Left lung (tissue), 10 donors: ENCODE results near the gene DSTN. TPM values are rescaled to one million over a fixed set of nuclear protein-coding genes. Genes with fewer than 3 reads are reported as not detected.

Experiments
- ATAC-seq: fragments of 200-7000 bp; cut with Tn5 transposase; one replicate; pipeline ENCODE4 v1.9.1; 2020; ENCODE audit warnings: moderate library complexity
- DNase-seq, 4 donors: peaks; one replicate each; pipeline ENCODE4 v3.0.0-alpha.2; 2013 to 2020
- H3K27ac ChIP-seq, 2 donors: fragments of 200-600 bp; sonication (generic) in 1 of 2; one replicate each; pipeline versions ENCODE4 v1.5.0 to v1.8.0; 2020 to 2021
- H3K27me3 ChIP-seq, 2 donors: fragments of 200-600 bp; sonication (generic) in 1 of 2; one replicate each; pipeline versions ENCODE4 v1.5.0 to v1.8.0; 2020 to 2021
- H3K36me3 ChIP-seq, 2 donors: fragments of 200-600 bp; sonication (generic) in 1 of 2; one replicate each; pipeline versions ENCODE4 v1.5.0 to v1.8.0; 2020 to 2021
- H3K4me1 ChIP-seq, 2 donors: fragments of 200-600 bp; one replicate each; pipeline ENCODE4 v1.8.0; 2021
- H3K4me3 ChIP-seq, 2 donors: fragments of 200-600 bp; sonication (generic) in 1 of 2; one replicate each; pipeline versions ENCODE4 v1.5.0 to v1.8.0; 2020 to 2021; ENCODE audit warnings: mild to moderate bottlenecking in 1 of 2
- H3K9me3 ChIP-seq, 2 donors: fragments of 200-600 bp; sonication (generic) in 1 of 2; one replicate each; pipeline versions ENCODE4 v1.5.0 to v1.8.0; 2020 to 2021
- CTCF ChIP-seq, 2 donors: fragments of 200-600 bp; sonication (generic) in 1 of 2; IDR thresholded peaks; one replicate each; pipeline versions ENCODE4 v1.5.0 to v1.8.0; 2021; ENCODE audit warnings: antibody characterized with exemption in 2 of 2
- intact Hi-C, 2 donors: fragments of 100-400 bp; cut with DNase I; formaldehyde crosslinking; loops; one replicate each; pipeline versions ENCODE4 v1.11.2 to v1.14.2; 2022
- polyA plus RNA-seq, 6 donors: library from polyadenylated mRNA; unstranded; fragments of 120-200 nt; gene quantifications; one replicate each; pipeline ENCODE4 v1.2.1, GENCODE V29; 2013; ENCODE audit not compliant: insufficient read length in 6 of 6
- total RNA-seq, 2 donors: library from RNA; stranded (reverse); fragmentation: NEBNext Ultra II Directional; extraction: Animal tissue kit (Norgen Biotek cat#: 25700); gene quantifications; one replicate each; pipeline ENCODE4 v1.2.1, GENCODE V29; 2021
- donor health status: DM: no; HTN: yes; CAD: no.
- donor health status: DM: no; HTN: no; CAD: no.

Gene DSTN
- total and polyA plus RNA-seq, 8 donors = 340 to 551 (median 366) TPM

- H3K4me3 ChIP-seq = no peak overlapping the region
- no peaks in the 10 kb centered on the region for H3K9me3 ChIP-seq
- no peak for TF ChIP-seq CTCF (IDR thresholded peaks at IDR 0.05)
- no peak for ATAC-seq
- H3K27me3 ChIP-seq = no peaks in the 10 kb centered on the region
- H3K27ac ChIP-seq = no peak overlapping the region
- DNase-seq = peak in 2 of 4 donors; percentile 23 to 67
- intact Hi-C loops = no loop called here
- peaks cover 0 to 100% of the 10 kb centered on the region in 2 donors for H3K36me3 ChIP-seq
- no peaks in the 10 kb centered on the region for H3K4me1 ChIP-seq
Observed at GRCh38 chr20:17627101-17627955, 57.5 kb downstream of the DSTN start.

- no peaks in the 10 kb centered on the region for H3K4me1 ChIP-seq
- intact Hi-C loops = no loop called here
- no peaks in the 10 kb centered on the region for H3K27me3 ChIP-seq
- no peaks in the 10 kb centered on the region for H3K9me3 ChIP-seq
- TF ChIP-seq CTCF (IDR thresholded peaks at IDR 0.05) = no peak
- peaks cover 0 to 100% of the 10 kb centered on the region in 2 donors for H3K36me3 ChIP-seq
- no peak overlapping the region for H3K27ac ChIP-seq
- DNase-seq (peak in 2 of 4 donors; percentile 22 to 73), ATAC-seq (no peak)
- no peak overlapping the region for H3K4me3 ChIP-seq
Observed at GRCh38 chr20:17628101-17628841, 58.4 kb downstream of the DSTN start.

DNA sequence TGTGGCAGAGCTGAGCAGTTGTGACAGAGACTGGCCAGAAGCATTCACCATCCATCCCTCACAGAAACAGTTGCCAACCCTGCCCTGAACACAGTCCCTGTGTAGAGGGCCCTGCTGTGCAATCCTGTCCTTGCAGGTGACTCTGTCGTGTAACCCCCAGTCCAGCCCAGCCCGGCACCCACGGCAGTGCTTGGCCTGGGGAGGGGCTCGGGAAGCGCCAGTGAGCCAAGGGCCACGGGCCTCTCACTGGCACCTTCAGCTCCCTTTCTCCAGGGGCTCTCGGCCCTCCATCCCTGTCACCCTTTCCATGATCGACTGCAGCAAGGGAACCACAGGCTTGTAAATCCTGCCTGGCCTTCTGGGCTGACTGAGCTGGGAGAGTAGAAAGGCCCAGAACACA, 59.1 kb downstream of the DSTN start:
- DNase-seq (peak in 1 of 4 donors; percentile 50), ATAC-seq (no peak)
- TF ChIP-seq CTCF (IDR thresholded peaks at IDR 0.05) = no peak
- H3K4me1 ChIP-seq = no peaks in the 10 kb centered on the region
- no peak overlapping the region for H3K4me3 ChIP-seq
- no peaks in the 10 kb centered on the region for H3K9me3 ChIP-seq
- H3K27ac ChIP-seq = no peak overlapping the region
- no peaks in the 10 kb centered on the region for H3K27me3 ChIP-seq
- intact Hi-C loops = no loop called here
- peaks cover 0 to 100% of the 10 kb centered on the region in 2 donors for H3K36me3 ChIP-seq

GRCh38 chr20:17629678-17630089, 59.8 kb downstream of the DSTN start:
- H3K27me3 ChIP-seq = no peaks in the 10 kb centered on the region
- H3K9me3 ChIP-seq = no peaks in the 10 kb centered on the region
- no peak overlapping the region for H3K4me3 ChIP-seq
- intact Hi-C loops = no loop called here
- DNase-seq (peak in 1 of 4 donors; percentile 73), ATAC-seq (no peak)
- no peak overlapping the region for H3K27ac ChIP-seq
- peaks cover 0 to 3% of the 10 kb centered on the region in 2 donors for H3K4me1 ChIP-seq
- no peak for TF ChIP-seq CTCF (IDR thresholded peaks at IDR 0.05)
- peaks cover 0 to 100% of the 10 kb centered on the region in 2 donors for H3K36me3 ChIP-seq
